ENCODE data around the gene TRIP12. TPM values are rescaled to one million over a fixed set of nuclear protein-coding genes. Genes with fewer than 3 reads are reported as not detected.

Gene TRIP12
- total RNA-seq, 1 donor: 249 TPM

- Histone ChIP-seq H3K27me3 (ENCODE audit: insufficient read depth, low read length) (peaks cover 50% of the 10 kb centered on the region), H3K27ac (ENCODE audit: low read depth, low read length) (no peak overlapping the region), H3K4me1 (ENCODE audit: insufficient read depth, low read length) (no peaks in the 10 kb centered on the region), H3K36me3 (ENCODE audit: insufficient read depth, low read length) (no peaks in the 10 kb centered on the region), H2AFZ (ENCODE audit: low read length) (no peak overlapping the region), H3K4me3 (ENCODE audit: insufficient read depth, low read length) (no peak overlapping the region), H4K20me1 (ENCODE audit: insufficient read depth, low read length) (no peaks in the 10 kb centered on the region), H3K4me2 (ENCODE audit: insufficient read depth, low read length) (no peak overlapping the region), H3K79me2 (ENCODE audit: insufficient read depth, low read length) (no peaks in the 10 kb centered on the region), H3K9me3 (ENCODE audit: low read depth, low read length) (no peaks in the 10 kb centered on the region)
- peak; percentile 46 for TF ChIP-seq CTCF (IDR thresholded peaks at IDR 0.05; ENCODE audit: extremely low read depth, low read depth, low read length)
- DNase-seq (ENCODE audit: insufficient read length, low spot score, missing footprints): no peak
Observed at GRCh38 chr2:229715895-229716507, 205.8 kb downstream of the TRIP12 start.

GRCh38 chr2:229714736-229715541 lies 206.9 kb downstream of the TRIP12 start:
- Histone ChIP-seq H3K4me1 (ENCODE audit: insufficient read depth, low read length) (no peaks in the 10 kb centered on the region), H3K4me2 (ENCODE audit: insufficient read depth, low read length) (peak overlapping the region; percentile 66), H3K9me3 (ENCODE audit: low read depth, low read length) (no peaks in the 10 kb centered on the region), H3K27ac (ENCODE audit: low read depth, low read length) (no peak overlapping the region), H3K27me3 (ENCODE audit: insufficient read depth, low read length) (peaks cover 50% of the 10 kb centered on the region), H4K20me1 (ENCODE audit: insufficient read depth, low read length) (no peaks in the 10 kb centered on the region), H3K4me3 (ENCODE audit: insufficient read depth, low read length) (peak overlapping the region; percentile 47), H3K36me3 (ENCODE audit: insufficient read depth, low read length) (no peaks in the 10 kb centered on the region), H2AFZ (ENCODE audit: low read length) (no peak overlapping the region), H3K79me2 (ENCODE audit: insufficient read depth, low read length) (no peaks in the 10 kb centered on the region)
- DNase-seq (ENCODE audit: insufficient read length, low spot score, missing footprints): peak; percentile 98
- TF ChIP-seq CTCF (IDR thresholded peaks at IDR 0.05; ENCODE audit: extremely low read depth, low read depth, low read length): no peak

- Histone ChIP-seq H3K27ac (ENCODE audit: low read depth, low read length) (no peak within 1 kb of the TSS), H3K4me1 (ENCODE audit: insufficient read depth, low read length) (no peaks in the 10 kb centered on the region), H3K79me2 (ENCODE audit: insufficient read depth, low read length) (no peaks in the 10 kb centered on the region), H3K36me3 (ENCODE audit: insufficient read depth, low read length) (no peaks in the 10 kb centered on the region), H3K4me2 (ENCODE audit: insufficient read depth, low read length) (peak within 1 kb of the TSS; percentile 66), H2AFZ (ENCODE audit: low read length) (no peak within 1 kb of the TSS), H3K4me3 (ENCODE audit: insufficient read depth, low read length) (peak within 1 kb of the TSS; percentile 51), H3K9me3 (ENCODE audit: low read depth, low read length) (no peaks in the 10 kb centered on the region), H4K20me1 (ENCODE audit: insufficient read depth, low read length) (no peaks in the 10 kb centered on the region), H3K27me3 (ENCODE audit: insufficient read depth, low read length) (peaks cover 50% of the 10 kb centered on the region)
- TF ChIP-seq CTCF (IDR thresholded peaks at IDR 0.05; ENCODE audit: extremely low read depth, low read depth, low read length): no peak
- peak; percentile 92 for DNase-seq (ENCODE audit: insufficient read length, low spot score, missing footprints)
Observed at GRCh38 chr2:229714080-229714735, 207.6 kb downstream of the TRIP12 start, which contains the start of gene DNER. TSS of gene DNER (minus strand) at chr2:229714555. CDS start at chr2:229714423, 132 bp downstream.

Small RNAs within 50 kb of the gene (small RNA-seq; reads per million reads assigned to genes)
- gene RNU6-613P (not detected), gene RNU6-964P (not detected)

Other genes with a start within 250 kb of the TRIP12 start
- 0.36 and 1.2 TPM in 2 replicates for gene DNER, start 207.5 kb downstream of the TRIP12 start, total RNA-seq
- gene FBXO36, start 494 bp upstream of the TRIP12 start, total RNA-seq: 6.9 and 7.7 TPM in 2 replicates
- gene SLC16A14, start 146.9 kb upstream of the TRIP12 start, total RNA-seq: under 0.01 and 0.29 TPM in 2 replicates

All from osteoblast (primary cell).